ENCODE measurements around the gene PLPPR3. TPM values are rescaled to one million over a fixed set of nuclear protein-coding genes. Genes with fewer than 3 reads are reported as not detected.
A peak's percentile ranks its signal among the peaks of the same experiment; 100 is the strongest.

Gene PLPPR3
- total and polyA plus RNA-seq, 9 of the 15 experiments (the other 6 are each of a cell fraction or from before 2014, with no cell fraction given) = 0.01 to 48.2 (median 8.6) TPM

GRCh38 chr19:868458-869244 is 46.9 kb upstream of the PLPPR3 start (continued):
- TF ChIP-seq CLOCK (CRISPR knock-in tag; IDR thresholded peaks at IDR 0.05; ENCODE audit: borderline replicate concordance) (no peak), PRPF4 (IDR thresholded peaks at IDR 0.05; ENCODE audit: insufficient read depth, low read depth, low read length, poor library complexity, severe bottlenecking) (peak; percentile 50), ZNF436 (CRISPR knock-in tag; IDR thresholded peaks at IDR 0.05) (no peak), ZNF57 (CRISPR knock-in tag; IDR thresholded peaks at IDR 0.05) (no peak), JUND (IDR thresholded peaks at IDR 0.05; ENCODE audit: borderline replicate concordance, low read depth, low read length) (no peak), JUND (tag; IDR thresholded peaks at IDR 0.05; ENCODE audit: borderline replicate concordance, low read depth, low read length) (no peak), MBD2 (IDR thresholded peaks at IDR 0.05; ENCODE audit: borderline replicate concordance, low read depth) (no peak), PTBP1 (IDR thresholded peaks at IDR 0.05; ENCODE audit: low read depth, low read length) (0 out of 2 replicates have a peak, but pooled peaks have one; percentile 39), HNRNPH1 (optimal IDR thresholded peaks at IDR 0.05; ENCODE audit: low read depth, low read length) (no peak), NFIX (CRISPR knock-in tag; IDR thresholded peaks at IDR 0.05; ENCODE audit: low read depth) (no peak), ZBTB5 (IDR thresholded peaks at IDR 0.05) (no peak), SMAD4 (CRISPR knock-in tag; conservative IDR thresholded peaks at IDR 0.05) (no peak), ZNF717 (CRISPR knock-in tag; IDR thresholded peaks at IDR 0.05) (0 out of 2 replicates have a peak, but pooled peaks have one; percentile 70), ZC3H8 (IDR thresholded peaks at IDR 0.05) (no peak)

Data from K562 (cell line).